DMS153 (cell line): Measurements from ENCODE around the gene PRDM13.
"Not testable (repeated sequence)": the region's sequence is repeated elsewhere in the genome, so short reads cannot be mapped to it uniquely, and the experiment has no call there.

ENCODE experiments used
- DNase-seq: peaks from one replicate; lab custom pipeline; 2025; lab: John Stamatoyannopoulos, UW

Gene PRDM13

GRCh38 chr6:99629293-99629692, 22.7 kb downstream of the PRDM13 start:
- DNase-seq = no peak

GRCh38 chr6:99637629-99638028, 31.0 kb downstream of the PRDM13 start:
- DNase-seq = no peak

- DNase-seq = not testable (repeated sequence)
Observed at GRCh38 chr6:99638358-99638757, 31.7 kb downstream of the PRDM13 start.

GRCh38 chr6:99641270-99641669, 34.6 kb downstream of the PRDM13 start:
- no peak for DNase-seq

GRCh38 chr6:99645986-99646385, 39.4 kb downstream of the PRDM13 start:
- no peak for DNase-seq

GRCh38 chr6:99650091-99650571, 43.5 kb downstream of the PRDM13 start:
- DNase-seq = not testable (repeated sequence)

GRCh38 chr6:99660206-99660605, 53.6 kb downstream of the PRDM13 start:
- DNase-seq = no peak

- no peak for DNase-seq
Observed at GRCh38 chr6:99661870-99662269, 55.2 kb downstream of the PRDM13 start.

- DNase-seq = no peak
Observed at GRCh38 chr6:99662616-99663015, 56.0 kb downstream of the PRDM13 start.
